Ishikawa (cell line): ENCODE data around the gene S1PR5.

Experiments
- CEBPB ChIP-seq: IDR thresholded peaks from 2 replicates; pipeline ENCODE4 v1.6.1; 2012
- CREB1 ChIP-seq: IDR thresholded peaks from 2 replicates; pipeline ENCODE4 v1.6.1; 2012; ENCODE audit warnings: low read depth
- EGR1 ChIP-seq: IDR thresholded peaks from 2 replicates; pipeline ENCODE4 v1.6.1; 2012
- EP300 ChIP-seq: IDR thresholded peaks from 2 replicates; pipeline ENCODE4 v1.6.1; 2012; ENCODE audit warnings: borderline replicate concordance
- FOXM1 ChIP-seq: IDR thresholded peaks from 2 replicates; pipeline ENCODE4 v1.6.1; 2012; ENCODE audit warnings: low read depth, borderline replicate concordance
- NFIC ChIP-seq: IDR thresholded peaks from 2 replicates; pipeline ENCODE4 v1.6.1; 2012
- RAD21 ChIP-seq: IDR thresholded peaks from 2 replicates; pipeline ENCODE4 v1.6.1; 2012; ENCODE audit warnings: low read depth
- TAF1 ChIP-seq: IDR thresholded peaks from 2 replicates; pipeline ENCODE4 v1.6.1; 2012; ENCODE audit warnings: low read depth, mild to moderate bottlenecking
- TCF12 ChIP-seq: IDR thresholded peaks from 2 replicates; pipeline ENCODE4 v1.6.1; 2012; ENCODE audit warnings: low read depth
- TEAD4 ChIP-seq: IDR thresholded peaks from 2 replicates; pipeline ENCODE4 v1.6.1; 2012
- YY1 ChIP-seq: IDR thresholded peaks from 2 replicates; pipeline ENCODE4 v1.6.1; 2012; ENCODE audit warnings: low read depth
- ZBTB7A ChIP-seq: IDR thresholded peaks from 2 replicates; pipeline ENCODE4 v1.6.1; 2012; ENCODE audit warnings: low read depth
- TF ChIP-seq, protein P1 (sequence below): IDR thresholded peaks from 2 replicates; pipeline ENCODE4 v1.6.1; 2012; ENCODE audit warnings: low read depth, mild to moderate bottlenecking
- TF ChIP-seq, protein P2 (sequence below): IDR thresholded peaks from 2 replicates; pipeline ENCODE4 v1.6.1; 2012
- TF ChIP-seq, protein P3 (sequence below): IDR thresholded peaks from 2 replicates; pipeline ENCODE4 v1.6.1; 2012

S1PR5 gene

DNA sequence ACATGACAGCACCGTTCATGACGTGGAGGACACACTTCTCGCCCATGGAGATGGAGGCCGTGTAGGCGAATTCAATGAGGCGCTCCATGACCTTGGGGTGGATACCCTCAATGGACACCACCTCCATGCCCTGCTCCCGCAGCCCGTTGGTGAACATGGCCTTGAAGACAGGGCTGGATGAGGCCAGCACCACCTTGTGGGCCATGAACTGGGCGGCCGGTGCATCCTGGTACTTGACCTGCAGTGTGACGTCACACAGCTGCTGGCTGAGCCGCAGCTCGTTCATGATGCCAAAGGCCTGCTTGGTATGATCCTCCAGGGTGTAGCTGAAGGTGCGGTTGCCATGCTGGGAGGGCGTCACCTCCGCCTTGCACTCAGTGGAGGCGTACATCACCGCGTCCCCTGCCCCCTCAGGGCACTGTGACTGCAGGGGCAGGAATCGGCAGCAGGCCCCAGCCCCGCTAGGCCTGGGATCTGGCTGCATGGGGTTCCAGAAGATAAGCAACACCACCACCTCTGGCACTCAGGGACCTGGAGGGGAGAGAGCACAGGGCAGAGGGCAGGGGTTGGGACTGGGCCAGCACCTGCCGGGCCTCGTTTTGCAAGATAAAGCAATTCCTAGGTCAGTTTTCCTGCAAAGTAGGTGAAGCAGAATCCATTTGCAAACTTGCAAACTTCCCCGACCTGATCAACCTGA lies 17.5 kb downstream of the S1PR5 start:
- TF ChIP-seq, protein P1, sequence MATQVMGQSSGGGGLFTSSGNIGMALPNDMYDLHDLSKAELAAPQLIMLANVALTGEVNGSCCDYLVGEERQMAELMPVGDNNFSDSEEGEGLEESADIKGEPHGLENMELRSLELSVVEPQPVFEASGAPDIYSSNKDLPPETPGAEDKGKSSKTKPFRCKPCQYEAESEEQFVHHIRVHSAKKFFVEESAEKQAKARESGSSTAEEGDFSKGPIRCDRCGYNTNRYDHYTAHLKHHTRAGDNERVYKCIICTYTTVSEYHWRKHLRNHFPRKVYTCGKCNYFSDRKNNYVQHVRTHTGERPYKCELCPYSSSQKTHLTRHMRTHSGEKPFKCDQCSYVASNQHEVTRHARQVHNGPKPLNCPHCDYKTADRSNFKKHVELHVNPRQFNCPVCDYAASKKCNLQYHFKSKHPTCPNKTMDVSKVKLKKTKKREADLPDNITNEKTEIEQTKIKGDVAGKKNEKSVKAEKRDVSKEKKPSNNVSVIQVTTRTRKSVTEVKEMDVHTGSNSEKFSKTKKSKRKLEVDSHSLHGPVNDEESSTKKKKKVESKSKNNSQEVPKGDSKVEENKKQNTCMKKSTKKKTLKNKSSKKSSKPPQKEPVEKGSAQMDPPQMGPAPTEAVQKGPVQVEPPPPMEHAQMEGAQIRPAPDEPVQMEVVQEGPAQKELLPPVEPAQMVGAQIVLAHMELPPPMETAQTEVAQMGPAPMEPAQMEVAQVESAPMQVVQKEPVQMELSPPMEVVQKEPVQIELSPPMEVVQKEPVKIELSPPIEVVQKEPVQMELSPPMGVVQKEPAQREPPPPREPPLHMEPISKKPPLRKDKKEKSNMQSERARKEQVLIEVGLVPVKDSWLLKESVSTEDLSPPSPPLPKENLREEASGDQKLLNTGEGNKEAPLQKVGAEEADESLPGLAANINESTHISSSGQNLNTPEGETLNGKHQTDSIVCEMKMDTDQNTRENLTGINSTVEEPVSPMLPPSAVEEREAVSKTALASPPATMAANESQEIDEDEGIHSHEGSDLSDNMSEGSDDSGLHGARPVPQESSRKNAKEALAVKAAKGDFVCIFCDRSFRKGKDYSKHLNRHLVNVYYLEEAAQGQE: no peak
- no peak for TF ChIP-seq EGR1
- TF ChIP-seq, protein P2, sequence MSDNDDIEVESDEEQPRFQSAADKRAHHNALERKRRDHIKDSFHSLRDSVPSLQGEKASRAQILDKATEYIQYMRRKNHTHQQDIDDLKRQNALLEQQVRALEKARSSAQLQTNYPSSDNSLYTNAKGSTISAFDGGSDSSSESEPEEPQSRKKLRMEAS: no peak
- TF ChIP-seq CREB1: no peak
- no peak for TF ChIP-seq RAD21
- no peak for TF ChIP-seq TCF12
- no peak for TF ChIP-seq FOXM1
- no peak for TF ChIP-seq CEBPB
- TF ChIP-seq TAF1: no peak
- no peak for TF ChIP-seq ZBTB7A
- no peak for TF ChIP-seq YY1
- no peak for TF ChIP-seq TEAD4
- no peak for TF ChIP-seq EP300
- TF ChIP-seq NFIC: no peak
- TF ChIP-seq, protein P3, sequence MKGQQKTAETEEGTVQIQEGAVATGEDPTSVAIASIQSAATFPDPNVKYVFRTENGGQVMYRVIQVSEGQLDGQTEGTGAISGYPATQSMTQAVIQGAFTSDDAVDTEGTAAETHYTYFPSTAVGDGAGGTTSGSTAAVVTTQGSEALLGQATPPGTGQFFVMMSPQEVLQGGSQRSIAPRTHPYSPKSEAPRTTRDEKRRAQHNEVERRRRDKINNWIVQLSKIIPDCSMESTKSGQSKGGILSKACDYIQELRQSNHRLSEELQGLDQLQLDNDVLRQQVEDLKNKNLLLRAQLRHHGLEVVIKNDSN: no peak

DNA sequence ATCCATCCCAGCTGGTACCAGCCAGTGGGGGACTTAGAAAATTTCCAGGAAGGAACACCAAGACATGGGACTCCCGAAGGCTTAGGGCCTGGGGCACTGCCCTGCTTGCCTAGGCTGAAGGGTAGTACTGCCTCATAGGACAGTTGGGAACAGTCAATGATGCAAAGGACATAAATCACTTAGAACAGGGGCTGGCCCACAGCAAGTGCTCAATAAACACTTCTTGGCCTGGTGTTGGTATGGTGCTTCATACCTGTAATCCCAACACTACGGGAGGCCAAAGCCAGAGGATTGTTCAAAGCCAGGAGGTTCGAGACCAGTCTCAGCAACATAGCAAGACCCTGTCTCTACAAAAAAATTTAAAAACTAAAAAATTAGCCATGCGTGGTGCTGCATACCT lies 19.9 kb downstream of the S1PR5 start:
- TF ChIP-seq TAF1 (no peak), CREB1 (no peak), CEBPB (no peak), TEAD4 (no peak), ZBTB7A (no peak), RAD21 (no peak), TCF12 (no peak), FOXM1 (no peak), EGR1 (no peak), YY1 (no peak)
- TF ChIP-seq, protein P3: no peak
- TF ChIP-seq, protein P2: no peak

- TF ChIP-seq CEBPB (no peak), NFIC (no peak), TEAD4 (no peak), EP300 (no peak), YY1 (no peak), ZBTB7A (no peak), TAF1 (no peak)
- TF ChIP-seq, protein P1: no peak
- TF ChIP-seq, protein P3: no peak
Measured at GRCh38 chr19:10491472-10492047, 25.7 kb downstream of the S1PR5 start.

DNA sequence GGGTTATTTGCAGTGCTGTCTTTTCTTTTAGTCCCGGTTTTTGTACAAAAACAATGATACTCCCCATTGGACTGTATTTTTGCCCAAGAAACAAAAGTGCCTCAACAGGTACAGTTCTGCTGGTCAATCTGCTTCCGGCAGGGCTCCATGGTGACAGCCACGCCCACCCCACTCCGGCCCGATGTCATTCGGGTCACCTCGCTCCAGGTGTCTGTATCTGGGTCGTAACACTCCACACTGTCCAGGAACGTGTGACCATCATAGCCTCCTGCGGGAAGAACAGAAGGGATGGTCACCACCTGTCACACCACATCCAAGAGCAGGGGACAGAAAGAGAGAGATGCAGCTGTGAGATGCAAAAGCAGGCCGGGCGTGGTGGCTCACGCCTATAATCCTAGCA lies 30.7 kb downstream of the S1PR5 start:
- TF ChIP-seq YY1 (no peak), TEAD4 (no peak), EGR1 (no peak), TCF12 (no peak), TAF1 (no peak), FOXM1 (no peak), EP300 (no peak), CEBPB (no peak), RAD21 (no peak), NFIC (no peak), CREB1 (no peak)
- TF ChIP-seq, protein P2: no peak
- TF ChIP-seq, protein P3: no peak
- TF ChIP-seq, protein P1: no peak
